BJ (cell line): ENCODE measurements around the gene CCDC97. TPM values are rescaled to one million over a fixed set of nuclear protein-coding genes. Genes with fewer than 3 reads are reported as not detected.

Experiments used
- CTCF ChIA-PET: fragments of 350-600 bp; formaldehyde crosslinking; extraction: SDS; loops from one replicate; lab custom pipeline; 2021; ENCODE audit warnings: antibody characterized with exemption, inconsistent platforms; lab: Yijun Ruan, JAX
- POLR2A ChIA-PET: fragments of 300-600 bp; sonication (Branson Sonifier 250); formaldehyde crosslinking; extraction: SDS; loops from one replicate; lab custom pipeline; 2021; ENCODE audit warnings: antibody characterized with exemption; lab: Charles Lee
- DNase-seq: peaks from one replicate; pipeline ENCODE4 v3.0.0-alpha.2; 2011; ENCODE audit warnings: low read depth
- H3K27me3 ChIP-seq: 2 replicates; pipeline ENCODE4 v1.6.0; 2011; ENCODE audit warnings: low read length; ENCODE audit not compliant: control insufficient read depth, insufficient read depth
- H3K36me3 ChIP-seq: 2 replicates; pipeline ENCODE4 v1.5.1; 2011; ENCODE audit warnings: low read length; ENCODE audit not compliant: control insufficient read depth, insufficient read depth
- H3K4me3 ChIP-seq: 2 replicates; pipeline ENCODE4 v1.5.1; 2011; ENCODE audit warnings: low read depth, mild to moderate bottlenecking, control low read depth, low read length
- polyA minus RNA-seq: library from RNA; depleted of rRNA, polyadenylated mRNA; stranded (reverse); fragments of >200 nt; gene quantifications from 2 replicates; pipeline ENCODE4 v1.2.3, GENCODE V29; 2011; rRNA and poly(A)+ RNA removed
- polyA plus RNA-seq: library from polyadenylated mRNA; depleted of rRNA; stranded (reverse); fragments of >200 nt; gene quantifications from 2 replicates; pipeline ENCODE4 v1.2.3, GENCODE V29; 2011; rRNA removed
- TF ChIP-seq, protein P1 (sequence below): IDR thresholded peaks from 2 replicates; pipeline ENCODE4 v1.5.1; 2011; ENCODE audit warnings: low read depth, mild to moderate bottlenecking, control low read depth, inconsistent platforms, low read length, moderate library complexity; ENCODE audit not compliant: insufficient read depth

CCDC97 gene
- polyA plus RNA-seq: 7.2 and 10.3 TPM in 2 replicates
- polyA minus RNA-seq: 8.2 and 11.0 TPM in 2 replicates

DNA sequence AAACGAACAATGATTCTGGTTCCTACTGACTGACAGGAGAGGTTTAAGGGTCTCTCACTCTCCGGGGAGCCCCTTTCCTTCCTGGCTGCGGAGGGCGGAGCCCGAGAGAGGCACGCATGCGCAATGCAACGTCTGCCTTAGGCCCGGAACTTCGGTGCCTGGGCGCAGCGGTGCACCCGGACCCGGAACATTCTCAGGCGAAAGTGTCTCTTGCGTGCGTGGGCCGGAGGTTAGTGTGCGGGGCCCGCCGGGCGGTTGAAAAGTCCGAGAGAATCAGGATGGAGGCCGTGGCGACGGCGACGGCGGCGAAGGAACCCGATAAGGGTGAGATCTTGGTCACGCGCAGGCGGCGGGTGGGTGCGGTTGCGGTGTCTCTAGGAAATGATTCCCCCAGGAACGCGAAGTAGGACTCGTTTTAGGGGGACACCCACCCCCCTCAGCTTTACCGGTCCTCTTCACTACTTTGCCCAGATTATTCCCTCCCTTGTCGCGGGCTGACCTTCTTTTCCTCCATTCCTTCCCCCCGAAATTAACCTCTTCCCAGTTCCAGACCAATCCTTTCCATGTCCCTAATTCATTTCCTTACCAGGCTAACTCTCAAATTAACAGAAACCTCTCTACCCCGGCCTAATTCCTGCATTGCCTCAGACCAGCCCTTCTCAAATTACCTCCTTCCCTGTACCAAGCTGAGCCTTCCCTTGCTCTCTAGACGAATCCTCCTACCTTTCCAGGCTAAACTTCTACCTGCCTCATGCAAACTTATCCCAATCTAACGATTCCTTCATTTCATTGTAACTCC is at the start of gene CCDC97:
CCDC97 (plus strand) TSS at position 140 of the 799 bp plus-strand sequence; CDS start at position 279, 139 bp downstream.
- POLR2A ChIA-PET: no interaction called here
- no peak for DNase-seq
- TF ChIP-seq, protein P1, sequence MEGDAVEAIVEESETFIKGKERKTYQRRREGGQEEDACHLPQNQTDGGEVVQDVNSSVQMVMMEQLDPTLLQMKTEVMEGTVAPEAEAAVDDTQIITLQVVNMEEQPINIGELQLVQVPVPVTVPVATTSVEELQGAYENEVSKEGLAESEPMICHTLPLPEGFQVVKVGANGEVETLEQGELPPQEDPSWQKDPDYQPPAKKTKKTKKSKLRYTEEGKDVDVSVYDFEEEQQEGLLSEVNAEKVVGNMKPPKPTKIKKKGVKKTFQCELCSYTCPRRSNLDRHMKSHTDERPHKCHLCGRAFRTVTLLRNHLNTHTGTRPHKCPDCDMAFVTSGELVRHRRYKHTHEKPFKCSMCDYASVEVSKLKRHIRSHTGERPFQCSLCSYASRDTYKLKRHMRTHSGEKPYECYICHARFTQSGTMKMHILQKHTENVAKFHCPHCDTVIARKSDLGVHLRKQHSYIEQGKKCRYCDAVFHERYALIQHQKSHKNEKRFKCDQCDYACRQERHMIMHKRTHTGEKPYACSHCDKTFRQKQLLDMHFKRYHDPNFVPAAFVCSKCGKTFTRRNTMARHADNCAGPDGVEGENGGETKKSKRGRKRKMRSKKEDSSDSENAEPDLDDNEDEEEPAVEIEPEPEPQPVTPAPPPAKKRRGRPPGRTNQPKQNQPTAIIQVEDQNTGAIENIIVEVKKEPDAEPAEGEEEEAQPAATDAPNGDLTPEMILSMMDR: no peak
- peak within 1 kb of the TSS; percentile 48 for H3K4me3 ChIP-seq
- CTCF ChIA-PET: interaction anchor here (0.6 to 5.3 kb wide), 5 partner anchors 11 to 571 kb away, joined by 3 to 45 read pairs (median 14); partner anchors contain the start of gene HNRNPUL1
- H3K36me3 ChIP-seq: peaks cover 19% of the 10 kb centered on the region
- no peaks in the 10 kb centered on the region for H3K27me3 ChIP-seq

DNA sequence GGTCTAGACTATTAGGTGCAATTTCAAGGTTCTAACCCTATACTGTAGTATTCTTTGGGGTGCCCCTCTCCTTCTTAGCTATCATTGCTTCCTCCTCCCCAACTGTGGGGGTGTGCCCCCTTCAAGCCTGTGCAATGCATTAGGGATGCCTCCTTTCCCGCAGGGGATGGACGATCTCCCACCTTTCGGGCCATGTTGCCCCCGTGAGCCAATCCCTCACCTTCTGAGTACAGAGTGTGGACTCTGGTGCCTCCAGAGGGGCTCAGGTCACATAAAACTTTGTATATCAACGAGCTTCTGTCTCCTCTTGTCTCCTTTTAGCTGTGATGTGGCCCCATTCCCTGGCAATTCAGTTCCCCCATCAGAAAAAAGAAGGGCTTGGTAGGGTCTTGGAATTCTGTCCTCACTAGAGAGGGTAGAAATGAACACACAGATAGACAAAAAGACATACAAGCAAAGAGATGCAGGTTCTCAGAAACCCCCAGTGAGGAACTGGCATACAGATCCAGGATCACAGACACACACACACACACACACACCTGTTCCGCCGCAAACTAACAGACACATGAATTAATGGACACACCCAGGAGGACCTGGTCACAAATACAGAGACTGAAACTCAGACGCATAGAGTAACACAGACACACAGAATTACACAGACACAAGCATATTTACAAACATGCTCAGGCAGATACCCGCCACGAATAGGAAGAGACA is 48.3 kb upstream of the CCDC97 start:
- TF ChIP-seq, protein P1: no peak
- Histone ChIP-seq H3K36me3 (peaks cover 20% of the 10 kb centered on the region), H3K4me3 (peak overlapping the region; percentile 65), H3K27me3 (no peaks in the 10 kb centered on the region)
- CTCF ChIA-PET: interaction anchor here (0.9 to 9.2 kb wide), 6 partner anchors 12 to 63 kb away, joined by 4 to 125 read pairs (median 5); no protein-coding TSS in a partner anchor
- DNase-seq: no peak
- POLR2A ChIA-PET: no interaction called here

DNA sequence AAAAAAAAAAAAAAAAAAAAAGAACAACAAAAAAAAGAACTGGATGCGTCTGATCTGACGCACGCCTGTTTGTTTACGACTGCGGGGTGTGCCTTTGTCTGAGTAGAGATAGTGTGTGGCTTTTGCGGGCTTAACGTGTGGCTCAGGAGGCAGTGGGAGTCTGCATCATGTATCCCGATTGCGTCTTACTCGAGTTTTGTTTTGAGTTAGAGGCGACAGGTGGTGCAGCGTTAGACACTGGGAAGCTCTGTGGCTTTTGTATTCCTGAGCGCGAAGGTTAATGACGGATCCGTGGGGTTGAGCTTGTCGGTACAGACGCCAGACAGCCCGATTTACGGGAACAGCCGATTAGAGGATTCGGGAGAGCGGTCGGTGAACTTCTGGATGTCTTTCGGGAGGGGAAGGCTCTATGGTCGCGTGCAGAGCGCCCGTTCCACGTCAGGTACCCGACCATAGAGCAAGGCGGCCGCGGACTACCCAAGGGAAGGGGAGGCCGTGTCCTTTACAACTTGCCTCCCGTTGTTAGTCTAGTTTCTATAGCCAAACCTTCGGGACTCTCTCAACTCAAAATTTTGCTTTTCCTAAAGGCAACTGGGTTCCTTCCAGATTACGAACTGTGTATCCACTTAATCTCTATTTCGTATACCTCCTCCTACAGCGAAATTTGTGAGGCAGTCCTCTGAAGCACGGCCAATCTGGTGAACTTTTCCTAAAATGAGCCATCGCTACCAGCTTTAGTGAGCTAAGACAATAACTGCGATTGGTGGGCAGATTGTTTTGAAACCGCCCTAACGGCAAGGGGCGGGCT is 46.7 kb upstream of the CCDC97 start:
- peak; percentile 52 for DNase-seq
- Histone ChIP-seq H3K36me3 (peaks cover 13% of the 10 kb centered on the region), H3K27me3 (no peaks in the 10 kb centered on the region), H3K4me3 (peak overlapping the region; percentile 65)
- CTCF ChIA-PET: interaction anchor here (0.8 to 9.2 kb wide), 9 partner anchors 11 to 58 kb away, joined by 4 to 125 read pairs (median 5); partner anchors contain the start of genes AXL and CCDC97
- POLR2A ChIA-PET: interaction anchor here (0.6 to 1.4 kb wide), 2 partner anchors 7 to 44 kb away, joined by 3 to 9 read pairs; partner anchors contain the start of gene AXL
- TF ChIP-seq, protein P1: no peak

DNA sequence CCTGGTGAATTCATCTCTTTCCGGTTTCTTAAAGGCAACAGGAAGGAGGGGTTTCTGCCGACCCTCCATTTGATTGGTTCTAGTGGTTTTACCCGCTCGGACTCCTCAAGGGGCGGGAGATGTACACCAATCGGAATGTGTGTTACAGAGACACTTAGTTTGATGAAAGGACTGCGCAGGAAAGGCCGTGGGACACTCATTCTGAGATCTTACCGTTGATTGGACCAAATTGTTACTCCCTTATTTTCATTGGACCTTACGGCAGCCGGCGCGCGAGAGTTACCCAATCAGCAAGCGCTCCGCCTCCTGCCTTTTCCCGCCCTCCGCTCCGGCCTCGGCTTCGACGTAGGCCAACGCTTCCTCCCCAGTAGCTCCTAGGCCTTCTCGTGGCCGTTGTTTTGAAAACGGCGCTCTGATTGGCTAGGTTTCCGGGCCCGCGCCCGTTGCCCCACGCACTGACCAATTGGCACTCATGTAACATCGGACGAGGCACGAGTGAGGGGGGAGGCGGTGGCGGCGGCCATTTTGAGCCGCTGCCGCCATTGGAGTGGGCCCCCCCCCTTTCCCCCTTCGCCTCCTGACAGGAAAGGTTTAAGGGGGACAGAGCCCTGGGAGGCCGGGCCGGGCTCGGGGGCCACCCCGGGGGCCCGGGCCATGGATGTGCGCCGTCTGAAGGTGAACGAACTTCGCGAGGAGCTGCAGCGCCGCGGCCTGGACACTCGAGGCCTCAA is 46.0 kb upstream of the CCDC97 start, which contains the start of gene HNRNPUL1:
HNRNPUL1 (plus strand) TSS at position 523 of the 731 bp plus-strand sequence; CDS start at position 655, 132 bp downstream.
- Histone ChIP-seq H3K27me3 (no peaks in the 10 kb centered on the region), H3K4me3 (peak within 1 kb of the TSS; percentile 91), H3K36me3 (peaks cover 10% of the 10 kb centered on the region)
- TF ChIP-seq, protein P1: peak; percentile 40; the same call in 1 of the 2 replicates
- ChIA-PET CTCF (interaction anchor here (0.8 to 9.2 kb wide), 6 partner anchors 11 to 89 kb away, joined by 3 to 125 read pairs (median 8); partner anchors contain the start of genes AXL and CCDC97), POLR2A (interaction anchor here (0.6 to 1.4 kb wide), 2 partner anchors 8 to 45 kb away, joined by 3 to 9 read pairs; partner anchors contain the start of gene AXL)
- peak; percentile 100 for DNase-seq
